SU-DHL-6 (cell line): ENCODE results near the gene TRNP1.

Experiments used
- H2AFZ ChIP-seq: fragments of 200-600 bp; sonication (generic); 2 replicates; pipeline ENCODE4 v1.6.1; 2014; ENCODE audit warnings: low read depth, mild to moderate bottlenecking, moderate library complexity, mixed read lengths, antibody characterized with exemption, low read length; ENCODE audit not compliant: severe bottlenecking
- H3F3A ChIP-seq: fragments of 200-600 bp; shearing (Covaris generic); 2 replicates; pipeline ENCODE4 v1.6.0; 2016; ENCODE audit warnings: antibody characterized with exemption, mild to moderate bottlenecking; ENCODE audit not compliant: insufficient read depth
- H3K27ac ChIP-seq: fragments of 200-600 bp; sonication (generic); 2 replicates; pipeline ENCODE4 v1.5.1; 2016; ENCODE audit warnings: low read depth, mild to moderate bottlenecking, low read length, moderate library complexity, mixed read lengths
- H3K27me3 ChIP-seq: fragments of 200-600 bp; sonication (generic), shearing (Covaris generic); 2 replicates; pipeline ENCODE4 v1.6.0; 2014; ENCODE audit warnings: mild to moderate bottlenecking, low read length
- H3K36me3 ChIP-seq: fragments of 200-600 bp; sonication (generic); 2 replicates; pipeline ENCODE4 v1.6.1; 2014; ENCODE audit warnings: mild to moderate bottlenecking, low read length, mixed read lengths
- H3K4me2 ChIP-seq: fragments of 300-600, 200-600 bp; shearing (Covaris generic), sonication (generic); 2 replicates; pipeline ENCODE4 v1.6.0; 2014; ENCODE audit warnings: low read length, low read depth, mild to moderate bottlenecking; ENCODE audit not compliant: poor library complexity, severe bottlenecking
- H3K4me3 ChIP-seq: fragments of 200-600 bp; sonication (generic); 2 replicates; pipeline ENCODE4 v1.5.1; 2014; ENCODE audit warnings: antibody characterized with exemption, low read length, mild to moderate bottlenecking, mixed read lengths; ENCODE audit not compliant: insufficient read depth, poor library complexity, severe bottlenecking
- H3K79me2 ChIP-seq: fragments of 200-600 bp; sonication (generic); 2 replicates; pipeline ENCODE4 v1.6.1; 2014; ENCODE audit warnings: mild to moderate bottlenecking, low read length, moderate library complexity; ENCODE audit not compliant: insufficient read depth
- H3K9ac ChIP-seq: fragments of 200-600 bp; sonication (generic); 2 replicates; pipeline ENCODE4 v1.7.0; 2014; ENCODE audit warnings: mild to moderate bottlenecking, low read length
- H3K9me2 ChIP-seq: fragments of 200-600 bp; sonication (generic); replicated peaks from 2 replicates; pipeline ENCODE4 v1.6.1; 2014; ENCODE audit warnings: low read length; ENCODE audit not compliant: insufficient read depth
- H3K9me3 ChIP-seq: fragments of 200-600 bp; sonication (generic); 2 replicates; pipeline ENCODE4 v1.6.1; 2014; ENCODE audit warnings: low read length, mixed read lengths; ENCODE audit not compliant: insufficient read depth
- H4K20me1 ChIP-seq: fragments of 200-600 bp; sonication (generic); 2 replicates; pipeline ENCODE4 v1.6.1; 2014; ENCODE audit warnings: low read depth, mild to moderate bottlenecking, antibody characterized with exemption, low read length, moderate library complexity, mixed read lengths
- CTCF ChIP-seq: fragments of 200-600 bp; sonication (generic); IDR thresholded peaks from one replicate; pipeline ENCODE4 v1.5.1; 2017; ENCODE audit warnings: antibody characterized with exemption, mild to moderate bottlenecking, low read length, moderate library complexity; ENCODE audit not compliant: insufficient read depth, poor library complexity, severe bottlenecking
- EZH2phosphoT487 ChIP-seq: fragments of 200-600 bp; sonication (generic), shearing (Covaris generic); conservative IDR thresholded peaks from 2 replicates; pipeline ENCODE4 v1.6.1; 2018; ENCODE audit warnings: mild to moderate bottlenecking, antibody characterized with exemption, low read length, moderate library complexity, mixed read lengths

TRNP1 gene

GRCh38 chr1:26972821-26973220 is 20.7 kb upstream of the TRNP1 start:
- no peaks in the 10 kb centered on the region for H3F3A ChIP-seq
- no peaks in the 10 kb centered on the region for H3K9me2 ChIP-seq
- H2AFZ ChIP-seq: no peak overlapping the region
- no peak overlapping the region for H3K9ac ChIP-seq
- H3K4me3 ChIP-seq: no peak overlapping the region
- no peaks in the 10 kb centered on the region for H4K20me1 ChIP-seq
- no peak overlapping the region for H3K4me2 ChIP-seq
- H3K27me3 ChIP-seq: no peaks in the 10 kb centered on the region
- H3K27ac ChIP-seq: no peak overlapping the region
- no peaks in the 10 kb centered on the region for H3K36me3 ChIP-seq
- H3K79me2 ChIP-seq: no peaks in the 10 kb centered on the region
- H3K9me3 ChIP-seq: no peaks in the 10 kb centered on the region
- TF ChIP-seq EZH2phosphoT487: no peak
- TF ChIP-seq CTCF: no peak

- Histone ChIP-seq H3K27ac (no peak overlapping the region), H3K27me3 (no peaks in the 10 kb centered on the region), H3K4me3 (no peak overlapping the region), H3K4me2 (no peak overlapping the region), H3K36me3 (no peaks in the 10 kb centered on the region), H3K79me2 (no peaks in the 10 kb centered on the region), H4K20me1 (no peaks in the 10 kb centered on the region), H3K9me2 (no peaks in the 10 kb centered on the region), H2AFZ (no peak overlapping the region), H3F3A (no peaks in the 10 kb centered on the region), H3K9ac (no peak overlapping the region), H3K9me3 (no peaks in the 10 kb centered on the region)
- no peak for TF ChIP-seq CTCF
- no peak for TF ChIP-seq EZH2phosphoT487
Measured at GRCh38 chr1:26976621-26977510, 16.6 kb upstream of the TRNP1 start.

GRCh38 chr1:26978901-26979300 is 14.6 kb upstream of the TRNP1 start:
- Histone ChIP-seq H3K9me2 (no peaks in the 10 kb centered on the region), H3K4me2 (no peak overlapping the region), H3K27ac (no peak overlapping the region), H4K20me1 (no peaks in the 10 kb centered on the region), H3K9me3 (no peaks in the 10 kb centered on the region), H3F3A (no peaks in the 10 kb centered on the region), H3K79me2 (no peaks in the 10 kb centered on the region), H3K9ac (no peak overlapping the region), H3K4me3 (no peak overlapping the region), H3K27me3 (no peaks in the 10 kb centered on the region), H2AFZ (no peak overlapping the region), H3K36me3 (no peaks in the 10 kb centered on the region)
- TF ChIP-seq CTCF: no peak
- TF ChIP-seq EZH2phosphoT487: no peak
